Heart left ventricle (tissue), 13 donors: ENCODE results near the gene SERPINB6.

ENCODE experiments used
- POLR2A ChIP-seq, 2 donors: fragments of 450-650 bp; IDR thresholded peaks; one replicate each; pipeline ENCODE4 v1.6.1; 2017; ENCODE audit warnings: antibody characterized with exemption in 2 of 2, mild to moderate bottlenecking in 2 of 2, moderate library complexity in 2 of 2
- TF ChIP-seq, protein P1 (sequence below), 12 donors: fragments of 200-600 bp; sonication (generic) in 4 of 12; IDR thresholded peaks; one replicate each; pipeline versions ENCODE4 v1.5.0 to v1.8.0; 2018 to 2022; ENCODE audit warnings: antibody characterized with exemption in 12 of 12, mild to moderate bottlenecking in 5 of 12
- donor health status: ischemic (EF 13 %, LVEDD 7.1; RV severe dilation, severe dysfunction).
- donor health status: DM: no; HTN: yes; CAD: no.
- donor health status: DM: no; HTN: no; CAD: no.
- donor health status: ischemic (EF 25% LVEDD 6.9; RV normal size, moderate dysfunction).
- donor health status: ischemic (EF 25% LVEDD 5.7; RV mildly dilated, moderate dysfunction).
- donor health status: ischemic (EF 35%, LVEDD 5.7; RV mildly dilated, moderate dysfunction).
- donor health status: nonischemic (EF 11% LVEDD 7.7; RV severe dilation, severe dysfunction).
- donor health status: DM: yes; HTN: yes; CAD: no.
- donor health status: PGD.
- donor health status: ischemic (EF 29% LVEDD 5.4; RV normal size, mild dysfunction).
- donor health status: nonischemic (EF 23%, LVEDD 6.1; RV moderate dilation, normal function).

DNA sequence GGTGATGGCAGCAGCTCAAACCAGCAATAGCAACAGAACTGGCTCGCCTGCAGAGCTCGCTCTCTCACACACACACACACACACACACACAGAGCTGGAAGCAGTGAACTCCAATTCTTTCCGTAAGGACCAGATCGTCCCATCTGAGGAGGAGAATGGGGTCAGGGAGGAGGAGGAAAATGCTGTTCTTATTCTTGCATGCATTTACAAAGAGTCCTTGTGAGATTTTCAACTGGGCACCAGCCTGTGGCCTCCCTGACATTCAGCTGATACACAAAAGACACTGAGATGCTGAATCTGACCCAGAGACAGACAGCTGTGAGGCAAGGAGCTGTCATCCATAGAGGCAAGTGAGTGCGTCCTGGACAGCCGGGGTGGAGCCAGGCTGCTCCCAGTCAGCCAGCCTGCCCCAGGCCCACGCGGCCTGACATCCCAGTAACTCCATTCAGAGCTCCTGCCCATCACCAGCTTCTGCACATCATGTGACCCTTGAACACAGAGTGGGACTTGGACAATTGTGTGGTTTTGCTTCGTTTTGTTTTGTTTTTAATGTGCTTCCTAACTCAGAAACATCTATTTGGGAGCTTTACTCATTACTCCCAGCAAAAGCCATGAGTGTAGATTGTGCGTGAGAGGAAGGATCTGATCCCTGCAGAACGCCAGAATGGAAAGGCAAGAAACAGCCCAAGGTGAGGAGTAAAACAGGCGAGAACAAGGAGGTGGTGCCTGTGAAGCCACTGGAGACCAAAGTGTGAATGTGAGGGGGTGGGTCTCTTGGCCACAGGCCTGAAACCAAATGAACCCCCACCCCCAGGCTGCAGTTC, 70.3 kb downstream of the SERPINB6 start:
- no peak for TF ChIP-seq POLR2A (IDR thresholded peaks at IDR 0.05)
- TF ChIP-seq, protein P1, sequence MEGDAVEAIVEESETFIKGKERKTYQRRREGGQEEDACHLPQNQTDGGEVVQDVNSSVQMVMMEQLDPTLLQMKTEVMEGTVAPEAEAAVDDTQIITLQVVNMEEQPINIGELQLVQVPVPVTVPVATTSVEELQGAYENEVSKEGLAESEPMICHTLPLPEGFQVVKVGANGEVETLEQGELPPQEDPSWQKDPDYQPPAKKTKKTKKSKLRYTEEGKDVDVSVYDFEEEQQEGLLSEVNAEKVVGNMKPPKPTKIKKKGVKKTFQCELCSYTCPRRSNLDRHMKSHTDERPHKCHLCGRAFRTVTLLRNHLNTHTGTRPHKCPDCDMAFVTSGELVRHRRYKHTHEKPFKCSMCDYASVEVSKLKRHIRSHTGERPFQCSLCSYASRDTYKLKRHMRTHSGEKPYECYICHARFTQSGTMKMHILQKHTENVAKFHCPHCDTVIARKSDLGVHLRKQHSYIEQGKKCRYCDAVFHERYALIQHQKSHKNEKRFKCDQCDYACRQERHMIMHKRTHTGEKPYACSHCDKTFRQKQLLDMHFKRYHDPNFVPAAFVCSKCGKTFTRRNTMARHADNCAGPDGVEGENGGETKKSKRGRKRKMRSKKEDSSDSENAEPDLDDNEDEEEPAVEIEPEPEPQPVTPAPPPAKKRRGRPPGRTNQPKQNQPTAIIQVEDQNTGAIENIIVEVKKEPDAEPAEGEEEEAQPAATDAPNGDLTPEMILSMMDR (IDR thresholded peaks at IDR 0.05): no peak
